Tibial nerve (tissue), 4 donors: ENCODE measurements around the gene SCGB2B2.

Experiments
- CTCF ChIP-seq, 5 experiments: fragments of 200-600 bp in 3 of 5; fragments of 450-650 bp in 2 of 5; sonication (generic) in 3 of 5; IDR thresholded peaks; one replicate each; pipeline ENCODE4 v1.5.1; 2016 to 2019; ENCODE audit warnings: antibody characterized with exemption in 5 of 5, mild to moderate bottlenecking in 3 of 5, moderate library complexity in 2 of 5
- EP300 ChIP-seq, 2 donors: sonication (generic); formaldehyde crosslinking; IDR thresholded peaks; one replicate each; pipeline ENCODE4 v1.6.1; 2017; ENCODE audit warnings: antibody characterized with exemption in 2 of 2, mild to moderate bottlenecking in 1 of 2

GRCh38 chr19:34688592-34688991 lies 11.6 kb upstream of the SCGB2B2 start:
- no peak for TF ChIP-seq CTCF (IDR thresholded peaks at IDR 0.05)
- no peak for TF ChIP-seq EP300 (IDR thresholded peaks at IDR 0.05)
